Osteoblast (primary cell): ENCODE results near the gene GRB10. TPM values are rescaled to one million over a fixed set of nuclear protein-coding genes. Genes with fewer than 3 reads are reported as not detected.

ENCODE experiments used
- DNase-seq: peaks from one replicate; pipeline ENCODE4 v3.0.0; 2011; ENCODE audit warnings: low spot score, mixed read lengths; ENCODE audit not compliant: insufficient read length; ENCODE audit errors: missing footprints
- H2AFZ ChIP-seq: 2 replicates; pipeline ENCODE4 v1.6.0; 2011; ENCODE audit warnings: mild to moderate bottlenecking, low read length
- H3K27ac ChIP-seq: 2 replicates; pipeline ENCODE4 v1.5.1; 2011; ENCODE audit warnings: mild to moderate bottlenecking, low read depth, low read length, moderate library complexity
- H3K27me3 ChIP-seq: 2 replicates; pipeline ENCODE4 v1.6.0; 2012; ENCODE audit warnings: mild to moderate bottlenecking, control low read depth, inconsistent platforms, low read length, moderate library complexity; ENCODE audit not compliant: insufficient read depth
- H3K36me3 ChIP-seq: 2 replicates; pipeline ENCODE4 v1.5.1; 2011; ENCODE audit warnings: mild to moderate bottlenecking, low read length, control low read depth, moderate library complexity; ENCODE audit not compliant: insufficient read depth
- H3K4me1 ChIP-seq: 2 replicates; pipeline ENCODE4 v1.5.1; 2011; ENCODE audit warnings: mild to moderate bottlenecking, low read length, control low read depth, moderate library complexity; ENCODE audit not compliant: insufficient read depth
- H3K4me2 ChIP-seq: 2 replicates; pipeline ENCODE4 v1.6.0; 2011; ENCODE audit warnings: mild to moderate bottlenecking, low read length; ENCODE audit not compliant: insufficient read depth
- H3K4me3 ChIP-seq: fragments of 200-600 bp; sonication (generic); 3 replicates; pipeline ENCODE4 v1.5.1; 2012; ENCODE audit warnings: mild to moderate bottlenecking, low read length, inconsistent platforms; ENCODE audit not compliant: insufficient read depth
- H3K79me2 ChIP-seq: 2 replicates; pipeline ENCODE4 v1.6.0; 2012; ENCODE audit warnings: mild to moderate bottlenecking, low read length, control low read depth, inconsistent platforms; ENCODE audit not compliant: insufficient read depth
- H3K9me3 ChIP-seq: 2 replicates; pipeline ENCODE4 v1.5.1; 2011; ENCODE audit warnings: low read depth, low read length, control low read depth
- H4K20me1 ChIP-seq: 2 replicates; pipeline ENCODE4 v1.6.0; 2012; ENCODE audit warnings: mild to moderate bottlenecking, low read length, control low read depth; ENCODE audit not compliant: insufficient read depth
- CTCF ChIP-seq: IDR thresholded peaks from 2 replicates; pipeline ENCODE4 v1.5.1; 2011; ENCODE audit warnings: mild to moderate bottlenecking, low read depth, low read length, moderate library complexity; ENCODE audit errors: extremely low read depth
- total RNA-seq: library from RNA; depleted of rRNA; stranded (reverse); fragments of >200 nt; gene quantifications from 2 replicates; pipeline ENCODE4 v1.2.3, GENCODE V29; 2012

GRB10 gene
- total RNA-seq, 1 donor = 62.6 TPM

DNA sequence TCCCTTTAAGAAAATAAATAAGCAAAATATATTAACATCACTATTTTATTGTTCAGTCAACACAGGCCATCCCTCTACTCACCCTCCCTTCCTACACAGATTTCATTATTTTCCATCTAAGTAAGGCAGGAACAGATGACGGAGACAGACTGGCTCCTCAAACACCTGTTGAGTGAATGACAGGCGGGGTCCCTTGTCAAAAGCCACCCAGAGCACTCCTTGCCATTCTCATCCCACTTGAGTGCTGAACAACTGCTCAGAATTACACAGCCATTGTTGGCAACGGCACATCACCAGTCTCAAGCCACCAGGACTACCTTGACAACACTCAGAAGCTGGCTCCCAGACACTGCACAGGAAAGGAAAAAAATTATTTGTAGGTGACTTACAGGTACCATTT, 3.3 kb downstream of the GRB10 start:
- no peak for TF ChIP-seq CTCF
- peaks cover 98% of the 10 kb centered on the region for H3K79me2 ChIP-seq

GRCh38 chr7:50778189-50778588, 4.5 kb downstream of the GRB10 start:
- H4K20me1 ChIP-seq = peaks cover 70% of the 10 kb centered on the region
- no peaks in the 10 kb centered on the region for H3K9me3 ChIP-seq
- no peaks in the 10 kb centered on the region for H3K36me3 ChIP-seq
- no peak overlapping the region for H2AFZ ChIP-seq
- peaks cover 6% of the 10 kb centered on the region for H3K4me1 ChIP-seq
- TF ChIP-seq CTCF = no peak
- no peak overlapping the region for H3K4me2 ChIP-seq
- no peaks in the 10 kb centered on the region for H3K27me3 ChIP-seq
- peaks cover 97% of the 10 kb centered on the region for H3K79me2 ChIP-seq
- no peak overlapping the region for H3K27ac ChIP-seq
- no peak overlapping the region for H3K4me3 ChIP-seq
- DNase-seq = no peak

More for the DNA sequence above, 3.3 kb downstream of the GRB10 start:
- Histone ChIP-seq H3K4me1 (peaks cover 6% of the 10 kb centered on the region), H3K4me2 (no peak overlapping the region), H3K9me3 (no peaks in the 10 kb centered on the region), H3K4me3 (no peak overlapping the region), H3K27ac (no peak overlapping the region), H2AFZ (no peak overlapping the region), H3K36me3 (no peaks in the 10 kb centered on the region), H3K27me3 (no peaks in the 10 kb centered on the region), H4K20me1 (peaks cover 76% of the 10 kb centered on the region)
- DNase-seq = no peak

GRCh38 chr7:50775836-50776235, 6.9 kb downstream of the GRB10 start:
- H3K36me3 ChIP-seq = no peaks in the 10 kb centered on the region
- H2AFZ ChIP-seq = no peak overlapping the region
- peaks cover 72% of the 10 kb centered on the region for H4K20me1 ChIP-seq
- no peaks in the 10 kb centered on the region for H3K9me3 ChIP-seq
- no peaks in the 10 kb centered on the region for H3K27me3 ChIP-seq
- peaks cover 99% of the 10 kb centered on the region for H3K79me2 ChIP-seq
- TF ChIP-seq CTCF = no peak
- H3K4me2 ChIP-seq = no peak overlapping the region
- H3K27ac ChIP-seq = no peak overlapping the region
- no peak overlapping the region for H3K4me3 ChIP-seq
- H3K4me1 ChIP-seq = no peaks in the 10 kb centered on the region
- no peak for DNase-seq

DNA sequence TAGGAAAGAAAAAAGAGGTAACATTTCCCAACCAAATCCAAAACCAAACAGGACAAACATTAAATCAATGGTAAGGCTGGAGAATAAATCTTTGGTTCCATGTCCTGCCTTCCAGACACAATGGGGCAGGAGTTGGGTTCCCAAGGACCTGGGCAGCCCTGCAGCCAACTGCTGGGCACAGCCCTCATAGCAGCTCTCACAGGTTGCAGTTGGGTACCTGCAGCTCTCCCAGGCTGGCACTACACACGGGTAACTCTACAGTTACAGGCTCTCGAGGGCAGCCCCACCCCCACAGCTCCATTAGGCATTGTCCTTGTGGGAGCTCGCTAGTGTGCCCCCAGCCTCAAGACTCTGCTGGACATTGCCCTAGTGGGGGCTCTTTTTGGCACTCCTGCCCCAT, 7.5 kb downstream of the GRB10 start:
- H3K36me3 ChIP-seq = no peaks in the 10 kb centered on the region
- no peak for DNase-seq
- H3K4me3 ChIP-seq = no peak overlapping the region
- H3K9me3 ChIP-seq = no peaks in the 10 kb centered on the region
- H3K4me1 ChIP-seq = no peaks in the 10 kb centered on the region
- no peaks in the 10 kb centered on the region for H3K27me3 ChIP-seq
- no peak overlapping the region for H3K4me2 ChIP-seq
- no peak overlapping the region for H3K27ac ChIP-seq
- peaks cover 71% of the 10 kb centered on the region for H4K20me1 ChIP-seq
- H2AFZ ChIP-seq = no peak overlapping the region
- TF ChIP-seq CTCF = no peak
- peaks cover 99% of the 10 kb centered on the region for H3K79me2 ChIP-seq
